Measurements from ENCODE around the gene GLP2R. TPM values are rescaled to one million over a fixed set of nuclear protein-coding genes. Genes with fewer than 3 reads are reported as not detected.
"Not testable (repeated sequence)": the region's sequence is repeated elsewhere in the genome, so short reads cannot be mapped to it uniquely, and the experiment has no call there.

The GLP2R gene, protein sequence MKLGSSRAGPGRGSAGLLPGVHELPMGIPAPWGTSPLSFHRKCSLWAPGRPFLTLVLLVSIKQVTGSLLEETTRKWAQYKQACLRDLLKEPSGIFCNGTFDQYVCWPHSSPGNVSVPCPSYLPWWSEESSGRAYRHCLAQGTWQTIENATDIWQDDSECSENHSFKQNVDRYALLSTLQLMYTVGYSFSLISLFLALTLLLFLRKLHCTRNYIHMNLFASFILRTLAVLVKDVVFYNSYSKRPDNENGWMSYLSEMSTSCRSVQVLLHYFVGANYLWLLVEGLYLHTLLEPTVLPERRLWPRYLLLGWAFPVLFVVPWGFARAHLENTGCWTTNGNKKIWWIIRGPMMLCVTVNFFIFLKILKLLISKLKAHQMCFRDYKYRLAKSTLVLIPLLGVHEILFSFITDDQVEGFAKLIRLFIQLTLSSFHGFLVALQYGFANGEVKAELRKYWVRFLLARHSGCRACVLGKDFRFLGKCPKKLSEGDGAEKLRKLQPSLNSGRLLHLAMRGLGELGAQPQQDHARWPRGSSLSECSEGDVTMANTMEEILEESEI
- 0.32 and 0.43 TPM in 2 replicates for total RNA-seq

- DNase-seq (ENCODE audit: low read depth), result peak; percentile 47
- peak within 1 kb of the TSS; percentile 37 for H3K4me3 ChIP-seq (ENCODE audit: low read depth, low read length)
- no peak for TF ChIP-seq CTCF (IDR thresholded peaks at IDR 0.05; ENCODE audit: insufficient read depth, low read depth, low read length)
Measured at GRCh38 chr17:9825641-9826150, at the start of gene GLP2R. TSS of gene GLP2R (plus strand) at chr17:9825924. CDS start at chr17:9826064, 140 bp downstream.

DNA sequence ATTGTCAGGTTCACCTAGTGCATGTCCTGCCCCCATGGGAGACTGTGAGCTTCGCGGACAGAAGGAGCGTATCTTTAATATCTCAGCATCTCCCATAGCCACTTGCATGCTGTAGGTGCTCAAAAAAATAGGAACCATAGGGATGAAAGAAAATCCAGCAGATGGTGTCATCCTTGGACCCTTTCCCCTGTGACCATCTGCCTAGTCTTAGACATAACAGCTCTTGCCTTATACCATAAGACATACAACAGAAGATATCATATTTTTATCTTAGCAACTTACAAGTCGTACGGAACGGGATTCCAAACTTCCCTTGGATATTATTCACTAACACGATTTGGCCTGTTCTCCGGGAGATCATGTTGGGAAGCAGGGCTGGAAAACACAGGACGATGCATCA lies 48.8 kb upstream of the GLP2R start:
- no peak for DNase-seq (ENCODE audit: low read depth)
- no peak for TF ChIP-seq CTCF (IDR thresholded peaks at IDR 0.05; ENCODE audit: insufficient read depth, low read depth, low read length)

DNA sequence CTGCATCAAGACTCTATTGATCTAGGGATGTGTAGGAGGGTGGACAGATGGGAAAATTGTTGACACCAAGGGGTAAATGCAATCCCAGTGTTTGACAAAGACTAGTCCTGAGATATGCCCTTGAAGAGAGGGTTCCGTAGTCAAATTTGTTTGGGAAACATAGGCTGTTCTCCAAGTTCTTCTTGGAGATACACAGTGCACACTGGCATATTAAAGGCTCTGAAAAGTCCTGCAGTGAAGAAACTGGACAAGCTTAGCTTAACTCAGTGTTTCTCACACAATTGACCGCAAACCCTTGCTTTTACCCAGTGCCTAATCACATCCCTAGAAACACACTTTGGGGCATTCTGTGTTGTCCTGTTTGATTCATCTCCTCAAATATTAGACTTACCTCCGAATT lies 45.2 kb upstream of the GLP2R start:
- no peak overlapping the region for H3K4me3 ChIP-seq (ENCODE audit: low read depth, low read length)
- TF ChIP-seq CTCF (IDR thresholded peaks at IDR 0.05; ENCODE audit: insufficient read depth, low read depth, low read length), result no peak
- DNase-seq (ENCODE audit: low read depth), result no peak

More for the DNA sequence above, 48.8 kb upstream of the GLP2R start:
- no peak overlapping the region for H3K4me3 ChIP-seq (ENCODE audit: low read depth, low read length)

GRCh38 chr17:9783050-9783449 lies 42.7 kb upstream of the GLP2R start:
- TF ChIP-seq CTCF (IDR thresholded peaks at IDR 0.05; ENCODE audit: insufficient read depth, low read depth, low read length), result no peak
- no peak for DNase-seq (ENCODE audit: low read depth)
- no peak overlapping the region for H3K4me3 ChIP-seq (ENCODE audit: low read depth, low read length)

- not testable (repeated sequence) for H3K4me3 ChIP-seq (ENCODE audit: low read depth, low read length); DNase-seq (ENCODE audit: low read depth)
Measured at GRCh38 chr17:9783465-9783864, 42.3 kb upstream of the GLP2R start.

DNA sequence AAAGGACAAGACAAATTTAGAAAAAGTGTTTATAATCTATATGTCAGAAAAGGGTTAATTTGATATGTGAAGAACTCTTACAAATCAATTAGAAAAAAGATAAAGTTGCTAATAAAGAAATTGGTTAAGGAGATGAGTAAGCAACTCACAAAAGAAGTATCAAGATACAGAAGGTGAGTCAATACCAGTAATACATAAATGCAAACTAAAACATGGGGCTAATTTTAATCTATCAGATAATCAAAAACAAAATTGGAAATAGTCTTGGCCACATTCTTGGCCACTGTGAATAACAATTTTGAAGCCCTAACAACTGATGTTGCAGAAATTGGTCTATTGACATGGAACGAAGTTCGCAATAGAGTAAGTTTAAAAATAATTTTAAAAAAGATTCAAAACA lies 41.2 kb upstream of the GLP2R start:
- no peak for DNase-seq (ENCODE audit: low read depth)
- H3K4me3 ChIP-seq (ENCODE audit: low read depth, low read length), result no peak overlapping the region
- TF ChIP-seq CTCF (IDR thresholded peaks at IDR 0.05; ENCODE audit: insufficient read depth, low read depth, low read length), result no peak

DNA sequence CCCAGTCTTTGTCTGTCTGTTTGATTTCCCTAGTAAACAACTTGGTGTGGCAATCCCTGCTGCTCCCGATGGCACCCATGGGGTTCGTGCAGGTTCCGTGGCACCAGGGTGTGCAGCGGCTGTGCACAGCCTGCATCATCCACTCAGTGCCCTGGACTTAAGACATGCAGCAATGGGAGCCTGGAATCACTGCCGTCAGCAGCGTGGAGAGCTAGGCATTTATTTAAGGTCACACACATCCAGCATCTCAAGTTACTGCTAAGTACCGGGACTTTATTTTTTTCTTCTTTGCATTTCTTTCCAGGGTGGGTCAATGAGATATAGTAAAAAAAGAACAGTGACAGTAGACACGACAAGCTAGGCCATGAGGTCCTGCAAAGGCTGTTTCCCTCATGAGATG lies 37.1 kb upstream of the GLP2R start:
- H3K4me3 ChIP-seq (ENCODE audit: low read depth, low read length), result no peak overlapping the region
- no peak for TF ChIP-seq CTCF (IDR thresholded peaks at IDR 0.05; ENCODE audit: insufficient read depth, low read depth, low read length)
- no peak for DNase-seq (ENCODE audit: low read depth)

All from fibroblast of villous mesenchyme (primary cell).